Stimulated activated naive CD4-positive, alpha-beta T cell (primary cell): Measurements from ENCODE around the gene USP36.
A peak's percentile ranks its signal among the peaks of the same experiment; 100 is the strongest.
"Not testable (repeated sequence)": the region's sequence is repeated elsewhere in the genome, so short reads cannot be mapped to it uniquely, and the experiment has no call there.

Experiments used
- DNase-seq, 6 experiments: peaks; one replicate each; lab custom pipeline; 2025; lab: John Stamatoyannopoulos, UW

USP36 gene

DNA sequence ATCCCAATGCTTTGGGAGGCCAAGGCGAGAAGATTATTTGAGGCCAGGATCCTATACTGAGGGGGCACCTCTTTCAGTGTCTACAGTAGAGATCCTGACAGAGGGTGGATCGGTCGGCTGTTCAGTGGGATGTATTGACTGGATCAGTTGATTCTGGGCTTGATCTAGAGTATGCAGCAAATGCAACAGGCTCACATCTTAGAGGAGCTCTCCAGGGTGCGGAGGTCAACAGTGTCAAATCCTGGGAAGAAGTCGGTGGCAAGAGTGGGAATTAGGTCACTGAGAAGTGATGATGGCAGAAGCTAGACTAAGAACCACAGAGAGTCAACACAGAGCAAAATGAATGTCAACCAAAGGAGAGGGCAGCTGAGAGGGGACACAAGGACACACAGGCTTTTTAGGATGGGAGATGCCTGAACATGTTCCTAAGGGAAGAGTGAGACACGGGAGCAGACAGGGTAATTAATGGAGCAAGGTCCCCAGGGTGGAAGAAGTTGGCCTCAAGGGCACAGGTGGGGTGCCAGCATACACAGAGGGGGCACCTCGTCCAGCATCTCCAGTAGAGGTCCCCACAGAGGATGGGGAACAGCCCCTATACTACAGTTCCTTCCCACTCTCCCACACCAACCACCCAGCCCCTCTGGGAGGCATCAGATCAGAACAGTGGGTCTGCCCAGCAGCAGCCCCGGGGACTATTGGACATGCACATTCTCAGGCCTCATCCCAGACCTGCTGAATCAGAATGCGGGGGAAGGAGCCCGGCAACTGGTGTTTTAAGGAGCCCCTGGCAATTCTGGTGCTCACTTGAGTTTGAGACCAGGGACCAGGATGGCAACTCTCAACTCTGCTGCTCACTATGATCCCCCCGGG, 48.5 kb downstream of the USP36 start:
- no peak for DNase-seq

GRCh38 chr17:78790552-78790951, 50.1 kb downstream of the USP36 start:
- no peak for DNase-seq

DNA sequence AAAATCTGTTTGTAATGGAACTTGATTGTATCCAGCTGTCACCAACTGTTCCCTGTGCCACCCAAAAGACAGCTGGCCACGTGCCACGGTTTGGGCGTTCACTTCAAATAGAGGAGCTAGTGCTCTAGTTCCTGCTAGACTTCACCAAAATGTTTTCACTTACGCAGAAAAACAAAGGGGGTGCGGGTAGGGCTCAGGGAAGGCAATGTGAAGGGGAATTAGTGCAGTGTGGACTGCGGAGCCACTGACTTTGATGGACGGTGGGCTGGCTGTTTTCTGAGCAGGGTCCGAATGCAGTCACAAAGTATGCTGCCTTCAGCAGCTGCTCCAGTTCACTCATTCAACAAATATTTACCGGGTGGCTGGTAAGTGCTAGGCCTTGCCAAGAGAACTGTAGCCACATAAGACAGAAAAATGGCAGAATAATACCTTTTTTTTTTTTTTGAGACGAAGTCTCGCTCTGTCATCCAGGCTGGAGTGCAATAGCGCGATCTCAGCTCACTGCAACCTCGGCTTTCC, 50.9 kb downstream of the USP36 start:
- peak; percentile 69 to 89 (median 80) for DNase-seq

DNA sequence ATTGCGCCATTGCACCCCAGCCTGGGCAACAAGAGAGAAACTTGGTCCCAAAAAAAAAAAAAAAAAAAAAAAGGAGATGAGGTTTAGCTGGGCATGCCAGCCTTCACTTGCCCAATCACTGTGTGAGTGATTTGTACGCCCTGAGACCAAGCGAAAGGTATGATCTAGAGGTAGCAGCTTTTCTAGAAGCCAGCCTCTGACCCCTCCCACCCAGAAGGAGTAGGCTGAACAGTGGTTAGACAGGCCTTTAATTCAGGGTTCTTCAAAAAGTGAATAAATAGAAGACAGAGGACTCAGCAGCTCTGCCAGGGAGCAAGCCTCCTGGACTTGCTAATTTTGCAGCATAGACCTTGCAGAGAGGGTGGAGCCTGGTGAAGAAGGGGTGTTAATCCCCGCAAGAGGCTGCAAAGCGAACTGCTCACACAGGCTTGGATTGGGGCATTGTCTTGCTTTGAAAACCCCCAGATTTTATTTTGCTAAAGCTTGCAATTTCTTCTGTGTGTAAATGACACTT, 51.4 kb downstream of the USP36 start:
- DNase-seq = no peak

- no peak for DNase-seq
Observed at GRCh38 chr17:78788451-78788850, 52.2 kb downstream of the USP36 start.

GRCh38 chr17:78787444-78787843, 53.2 kb downstream of the USP36 start:
- no peak for DNase-seq

GRCh38 chr17:78785663-78786057, 55.0 kb downstream of the USP36 start:
- no peak for DNase-seq

DNA sequence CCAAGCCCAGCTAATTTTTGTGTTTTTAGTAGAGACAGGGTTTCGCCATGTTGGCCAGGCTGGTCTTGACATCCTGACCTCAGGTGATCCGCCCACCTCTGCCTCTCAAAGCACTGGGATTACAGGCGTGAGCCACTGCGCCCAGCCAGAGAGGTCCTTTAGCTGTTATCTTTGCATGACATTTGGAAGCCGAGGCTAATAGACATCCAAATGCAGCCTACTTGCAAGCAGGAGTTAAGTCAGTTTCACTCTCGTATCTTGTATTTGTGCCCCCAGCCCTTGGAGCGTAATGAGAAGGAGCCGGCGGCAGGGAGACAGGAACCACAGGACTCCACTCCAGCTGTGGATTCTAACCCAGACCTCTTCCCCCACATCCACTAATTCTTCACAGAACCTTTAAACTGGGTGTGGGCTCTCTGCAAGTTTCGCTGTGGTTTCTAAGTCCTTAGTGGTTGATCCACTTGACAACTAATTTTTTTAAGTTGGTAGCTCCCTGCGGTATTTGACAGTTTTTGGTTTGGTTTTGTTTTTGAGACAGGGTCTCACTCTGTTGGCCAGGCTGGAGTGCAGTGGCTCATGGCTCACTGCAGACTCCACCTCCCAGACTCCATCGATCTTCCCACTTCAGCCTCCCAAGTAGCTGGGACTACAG, 55.5 kb downstream of the USP36 start:
- peak in 1 of 6 experiments; percentile 16 for DNase-seq

DNA sequence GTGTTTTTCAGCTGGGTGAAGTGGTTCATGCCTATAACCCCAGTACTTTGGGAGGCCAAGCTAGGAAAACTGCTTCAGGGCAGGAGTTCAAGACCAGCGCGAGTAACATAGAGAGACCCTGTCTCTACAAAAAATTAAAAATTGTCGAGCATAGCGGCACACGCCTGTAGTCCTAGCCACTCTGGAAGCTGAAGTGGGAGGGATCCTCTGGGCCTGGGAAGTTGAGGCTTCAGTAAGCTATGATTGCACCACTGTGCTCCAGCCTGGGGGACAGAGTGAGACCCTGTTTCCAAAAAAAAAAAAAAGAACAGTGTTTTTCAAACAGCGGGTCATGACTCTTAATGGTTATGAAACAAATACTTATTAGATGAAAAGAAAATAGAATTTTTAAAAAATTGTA, 56.3 kb downstream of the USP36 start:
- DNase-seq = no peak

- no peak for DNase-seq
Observed at GRCh38 chr17:78783711-78784324, 56.8 kb downstream of the USP36 start.

DNA sequence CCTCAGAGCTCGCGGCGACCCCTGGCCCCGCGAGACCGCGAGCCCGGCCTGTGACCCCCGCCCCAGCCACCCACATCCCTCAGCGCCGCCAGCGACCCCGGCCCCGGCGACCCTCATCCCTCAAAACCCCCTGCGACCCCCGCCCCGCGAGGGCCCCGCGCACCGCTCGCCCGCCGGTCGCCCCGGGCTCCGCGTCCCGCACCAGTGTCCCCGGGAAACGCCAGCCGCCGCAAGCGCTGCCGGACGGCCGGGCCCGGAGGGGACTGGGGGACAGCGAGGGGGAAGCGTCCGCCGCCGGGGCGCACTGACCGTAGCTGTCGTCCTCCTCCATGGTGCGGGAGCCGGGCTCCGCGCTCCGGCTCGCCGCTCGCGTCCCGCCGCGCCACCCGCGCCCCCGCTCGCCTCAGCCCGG, 58.7 kb downstream of the USP36 start, which contains the start of gene CYTH1:
Gene CYTH1 (minus strand): TSS at position 381 of the 412 bp plus-strand sequence. CDS start 50 bp downstream, at position 331.
- DNase-seq = no peak

- DNase-seq = peak in 5 of 6 experiments; percentile 37 to 73 (median 39)
Observed at GRCh38 chr17:78781104-78781892, 59.3 kb downstream of the USP36 start.

- DNase-seq = peak in 2 of 6 experiments; percentile 55 to 69
Observed at GRCh38 chr17:78780335-78780734, 60.3 kb downstream of the USP36 start.

DNA sequence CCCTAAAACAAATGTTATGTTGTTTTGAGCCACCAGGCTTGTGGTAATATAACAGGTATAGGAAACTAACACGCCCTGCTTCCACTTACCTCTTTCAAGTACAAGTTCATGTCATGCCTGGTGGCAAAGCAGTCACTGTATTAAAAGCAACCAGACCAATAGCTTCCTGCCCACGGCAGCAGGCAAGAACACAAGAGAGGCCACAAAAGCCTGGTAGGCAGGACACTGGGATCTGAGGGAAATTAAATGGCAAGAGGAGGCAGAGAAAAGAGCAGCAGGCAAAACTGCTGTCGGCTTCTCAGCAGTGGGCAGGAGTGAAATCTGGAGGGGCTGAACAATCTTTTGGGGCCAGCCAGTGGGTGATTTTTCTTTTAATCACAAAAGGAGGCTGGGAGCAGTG, 60.8 kb downstream of the USP36 start:
- DNase-seq = peak; percentile 48 to 81 (median 66)

- not testable (repeated sequence) for DNase-seq
Observed at GRCh38 chr17:78779286-78779651, 61.3 kb downstream of the USP36 start.

DNA sequence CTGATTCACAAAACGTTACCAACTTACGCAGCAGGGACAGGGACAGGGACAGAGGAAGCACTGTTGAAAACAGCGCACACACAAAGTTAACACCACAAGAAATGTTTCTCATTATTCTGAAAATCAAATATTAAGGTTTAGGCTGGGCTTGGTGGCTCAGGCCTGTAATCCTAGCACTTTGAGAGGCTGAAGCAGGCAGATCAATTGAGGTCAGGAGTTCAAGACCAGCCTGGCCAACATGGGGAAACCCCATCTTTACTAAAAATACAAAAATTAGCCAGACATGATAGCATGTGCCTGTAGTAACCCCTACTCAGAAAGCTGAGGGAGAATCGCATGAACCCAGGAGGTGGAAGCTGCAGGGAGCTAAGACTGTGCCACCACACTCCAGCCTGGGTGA, 62.7 kb downstream of the USP36 start:
- peak in 2 of 6 experiments; percentile 21 to 40 for DNase-seq

- DNase-seq = peak in 5 of 6 experiments; percentile 27 to 62 (median 48)
Observed at GRCh38 chr17:78774956-78775571, 65.5 kb downstream of the USP36 start.

- DNase-seq = peak in 1 of 6 experiments; percentile 34
Observed at GRCh38 chr17:78774453-78774852, 66.2 kb downstream of the USP36 start.

DNA sequence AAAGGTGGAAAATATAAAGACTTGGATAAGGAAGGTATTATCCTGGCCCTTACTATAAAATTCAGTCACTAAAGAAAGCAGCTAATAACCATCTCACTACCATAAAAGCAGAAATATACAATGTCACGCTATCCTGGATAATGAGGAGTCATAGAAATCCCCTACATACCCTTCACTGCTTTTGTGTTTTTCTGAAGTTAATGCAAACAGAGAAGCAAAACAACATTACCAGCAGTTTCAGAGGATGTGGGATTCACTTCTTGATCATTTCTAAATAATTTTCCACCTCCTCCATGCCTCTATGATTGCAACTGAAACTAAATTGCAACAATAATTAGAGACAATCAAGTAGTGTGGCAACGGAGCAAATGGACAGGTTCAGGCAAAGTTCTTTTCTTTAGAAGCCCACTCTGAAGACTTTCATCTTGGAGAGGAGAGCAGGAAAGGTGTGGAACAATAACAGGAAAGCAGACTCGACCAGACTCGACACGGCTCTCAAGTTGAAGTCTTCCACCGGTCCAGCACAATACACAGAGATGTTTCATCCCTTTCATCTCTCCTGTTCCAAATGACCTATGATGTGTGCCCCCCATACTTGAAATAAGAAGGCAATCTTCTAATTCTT, 68.7 kb downstream of the USP36 start:
- DNase-seq = peak in 3 of 6 experiments; percentile 19 to 47 (median 45)

DNA sequence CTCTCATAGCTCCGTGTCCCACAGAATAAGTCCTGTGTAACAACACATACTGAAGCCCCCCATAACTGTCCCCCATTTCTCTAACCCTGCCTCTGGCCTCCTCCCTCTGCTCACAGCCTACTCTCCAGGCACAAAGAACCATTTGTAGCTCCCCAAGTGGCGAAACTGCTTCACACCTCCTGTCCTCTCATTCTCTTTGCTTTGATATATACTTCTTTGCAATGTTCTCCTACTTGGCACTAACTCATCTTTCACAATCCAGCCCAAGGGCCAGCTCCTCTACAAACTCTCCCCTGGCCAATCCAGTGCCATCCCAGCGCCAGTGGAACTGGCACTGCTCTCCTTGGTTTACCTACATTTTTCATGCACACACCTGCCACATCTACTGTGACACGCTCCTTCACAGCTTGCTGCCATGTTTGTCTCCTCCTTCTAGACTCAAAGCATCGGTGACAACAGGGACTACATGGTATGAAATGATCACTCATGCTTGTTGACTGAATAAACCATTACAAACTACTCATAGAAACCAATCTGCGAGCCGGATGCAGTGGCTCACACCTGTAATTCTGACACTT, 71.3 kb downstream of the USP36 start:
- DNase-seq = peak in 1 of 6 experiments; percentile 20
